GM19324 (cell line): Measurements from ENCODE around the gene SMOC1.

ENCODE experiments used
- ATAC-seq: cut with Tn5 transposase; IDR thresholded peaks from one replicate; pipeline ENCODE4 v1.9.1; 2021; ENCODE audit warnings: mild to moderate bottlenecking, moderate library complexity; ENCODE audit not compliant: unreplicated experiment, low FRiP score

Gene SMOC1

DNA sequence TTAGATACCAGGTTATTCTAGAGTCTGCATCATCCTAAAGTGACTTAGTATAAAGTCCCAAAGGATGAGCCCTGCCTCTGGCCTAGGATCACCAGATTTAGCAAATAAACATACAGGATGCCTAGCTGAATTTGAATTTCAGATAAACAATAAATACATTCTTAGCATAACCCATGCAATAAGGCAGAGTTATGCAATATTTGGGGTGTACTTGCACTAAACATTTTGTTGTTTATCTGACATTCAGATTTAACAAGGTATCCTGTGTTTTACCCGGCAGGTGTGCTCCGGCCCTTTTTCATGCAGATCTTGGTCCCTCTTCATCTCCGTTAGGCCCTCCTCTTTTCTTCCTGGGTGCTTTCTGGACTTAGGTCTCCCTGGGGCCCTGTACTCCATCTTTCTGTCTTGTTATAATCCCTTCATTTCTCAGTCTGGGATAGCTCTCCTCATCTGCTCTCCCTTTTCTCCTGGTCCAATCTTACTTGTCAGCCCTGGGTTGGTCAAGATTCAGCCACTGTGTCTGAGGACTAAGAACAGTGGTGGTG is 18.1 kb upstream of the SMOC1 start:
- ATAC-seq = no peak

DNA sequence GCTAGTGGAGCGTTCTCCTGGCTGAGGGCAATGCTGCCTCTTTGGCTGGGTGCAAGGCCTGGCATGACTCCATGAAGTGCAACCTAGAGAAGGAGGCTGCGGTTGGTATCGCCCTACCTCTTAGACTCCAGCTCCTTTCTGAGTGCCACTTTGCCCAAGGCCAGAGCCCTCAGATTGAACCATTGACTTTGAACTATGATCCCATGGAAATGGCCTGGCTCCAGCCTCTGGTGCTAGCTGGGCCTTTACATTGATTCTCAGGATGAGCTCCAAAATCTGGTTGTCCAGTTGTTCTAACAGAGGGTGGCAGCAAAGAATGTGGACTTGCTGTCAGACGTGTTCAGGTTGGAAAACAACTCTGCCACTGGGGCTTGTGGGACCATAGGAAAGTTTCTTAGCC is 16.1 kb upstream of the SMOC1 start:
- ATAC-seq = no peak

DNA sequence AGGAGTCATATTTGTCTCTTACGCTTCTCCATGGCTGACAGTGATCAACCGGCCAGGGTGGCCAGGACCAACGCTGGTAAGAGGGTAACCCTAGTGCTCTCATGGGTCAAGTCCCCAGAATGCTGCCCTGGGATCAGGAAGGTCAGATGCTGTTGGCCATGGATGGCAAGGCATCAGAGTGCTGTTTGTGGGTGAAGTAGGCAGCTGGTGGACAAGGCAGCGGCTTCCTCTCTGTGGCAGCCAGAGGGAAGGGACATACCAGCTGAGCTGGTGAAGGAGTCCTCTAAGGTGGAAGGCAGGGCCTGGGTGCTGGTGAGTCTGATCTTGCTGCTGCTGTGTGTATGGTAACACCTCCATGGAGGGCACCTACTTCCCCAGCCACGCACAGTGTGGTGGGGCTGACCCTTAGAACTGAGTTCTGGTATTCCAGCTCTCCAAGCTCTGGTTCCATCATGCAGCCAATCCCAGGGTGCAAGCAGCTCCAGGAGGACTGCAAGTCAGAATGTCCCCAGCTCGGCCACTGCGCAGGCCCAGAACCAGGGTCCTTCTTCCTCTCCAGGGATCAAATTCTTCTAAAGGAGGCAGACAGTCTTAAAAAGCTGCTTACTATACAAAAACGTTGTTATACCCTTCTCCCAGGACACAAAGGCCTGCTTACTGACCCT is 13.4 kb upstream of the SMOC1 start:
- ATAC-seq = no peak

DNA sequence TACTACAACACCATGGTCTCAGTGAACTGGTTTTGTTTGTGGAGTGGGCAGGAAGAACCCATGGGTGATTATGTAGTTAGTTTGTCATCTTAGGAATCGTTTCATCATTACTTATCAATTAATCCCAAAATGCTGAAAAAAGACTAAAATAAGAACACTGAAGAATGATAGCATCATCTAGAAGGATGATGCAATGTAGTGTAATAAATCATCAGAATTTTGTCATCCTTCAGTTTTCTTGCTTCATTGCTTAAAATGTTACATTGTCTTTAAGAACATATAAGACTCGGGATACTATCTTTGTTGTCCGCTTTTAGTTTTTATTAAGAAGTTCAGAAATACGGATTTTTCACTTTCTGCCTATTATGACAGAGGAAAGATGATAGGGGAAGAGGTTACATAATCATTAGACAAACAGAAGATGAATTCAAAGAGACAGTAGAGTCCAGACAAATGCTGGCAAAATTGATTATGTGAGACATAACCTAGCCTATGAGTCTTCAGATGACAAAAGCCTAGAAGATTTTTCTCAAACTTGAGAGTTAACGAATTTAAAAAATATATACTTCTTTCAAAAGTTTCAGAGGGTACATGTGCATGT is 10.8 kb upstream of the SMOC1 start:
- no peak for ATAC-seq

DNA sequence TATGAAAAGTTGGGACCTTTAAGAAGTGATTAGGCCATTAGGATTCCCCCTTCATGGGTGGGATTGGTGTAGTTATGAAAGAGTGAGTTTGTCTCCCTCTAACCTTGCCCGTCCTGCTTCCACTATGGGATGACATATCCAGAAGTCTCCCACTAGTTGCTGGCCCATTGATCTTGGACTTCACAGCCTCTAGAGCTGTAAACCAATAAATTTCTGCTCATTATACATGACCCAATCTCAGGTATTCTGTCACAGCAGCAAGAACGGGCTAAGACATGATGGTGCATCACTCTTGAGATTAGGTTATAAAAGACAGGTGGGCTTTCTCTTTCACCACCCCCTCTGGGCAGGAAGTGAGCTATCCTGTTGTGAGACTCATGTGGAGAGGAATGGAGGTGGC is 8.6 kb upstream of the SMOC1 start:
- ATAC-seq = no peak

DNA sequence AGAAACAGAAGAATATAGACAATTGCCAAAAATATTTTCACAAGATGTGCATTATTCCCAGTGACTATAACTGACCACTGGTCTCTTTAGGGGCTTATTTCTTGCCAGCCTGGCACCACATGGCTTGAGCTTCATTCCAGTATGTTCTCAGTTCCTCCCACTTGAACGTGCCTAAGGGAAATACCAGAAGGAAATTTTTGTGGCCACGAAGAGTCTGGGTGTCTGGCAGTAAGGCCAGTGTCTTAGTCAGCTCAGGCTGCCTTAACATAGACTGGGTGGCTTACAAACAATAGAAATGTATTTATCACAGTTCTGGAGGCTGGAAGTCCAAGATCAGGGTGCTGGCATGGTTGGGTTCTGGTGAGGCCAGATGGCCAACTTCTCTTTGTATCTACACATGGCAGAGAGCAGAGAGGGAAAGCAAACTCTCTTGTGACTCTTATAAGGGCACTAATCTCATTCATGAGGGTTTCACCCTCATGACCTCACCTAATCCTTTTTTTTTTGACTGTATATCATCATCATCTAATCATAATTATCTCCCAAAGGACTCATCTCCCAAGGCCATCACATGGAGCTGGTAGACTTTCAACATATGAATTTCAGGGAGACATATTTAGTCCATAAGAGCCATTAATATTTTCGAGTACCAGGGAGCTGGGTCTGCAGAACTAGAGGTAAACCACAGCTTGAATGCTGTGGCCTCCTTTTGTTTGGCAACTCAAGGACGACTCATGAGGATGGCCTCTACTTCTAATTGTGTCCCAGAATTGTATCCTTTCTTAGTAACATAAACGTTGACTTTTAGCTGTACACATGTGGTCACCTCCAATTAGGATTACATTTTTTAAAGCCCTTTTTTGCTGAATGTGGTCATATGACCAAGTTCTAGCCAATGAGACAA is 5.1 kb upstream of the SMOC1 start:
- ATAC-seq = no peak

DNA sequence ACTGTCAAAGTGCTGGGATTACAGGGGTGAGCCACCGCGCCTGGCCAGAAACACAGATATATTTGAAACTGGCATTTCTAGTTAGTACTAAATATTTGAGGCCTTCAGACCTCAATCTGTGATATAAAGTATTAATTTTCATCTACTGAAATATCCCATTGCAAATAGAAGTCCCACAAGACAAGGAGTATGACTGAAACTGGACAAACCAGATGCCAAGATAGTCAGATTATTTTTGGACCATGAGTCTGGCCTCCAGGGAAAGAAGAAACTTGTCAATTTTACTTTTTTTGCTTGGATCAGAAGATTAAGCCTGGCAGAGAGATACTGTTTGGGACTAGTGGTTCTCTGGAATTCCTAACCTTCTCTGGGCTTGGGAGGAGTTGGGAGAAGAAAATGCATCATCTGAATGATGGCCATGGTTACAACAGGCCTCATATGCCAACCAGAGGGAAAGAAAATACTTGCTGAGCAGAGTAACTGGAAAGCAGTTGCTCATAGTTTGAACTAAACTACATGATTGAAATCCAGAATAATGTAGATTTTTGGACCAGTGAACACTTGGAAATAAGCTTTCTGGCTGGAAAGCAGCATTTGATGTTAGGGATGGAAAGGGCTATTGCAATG is 2.9 kb upstream of the SMOC1 start:
- ATAC-seq = no peak

DNA sequence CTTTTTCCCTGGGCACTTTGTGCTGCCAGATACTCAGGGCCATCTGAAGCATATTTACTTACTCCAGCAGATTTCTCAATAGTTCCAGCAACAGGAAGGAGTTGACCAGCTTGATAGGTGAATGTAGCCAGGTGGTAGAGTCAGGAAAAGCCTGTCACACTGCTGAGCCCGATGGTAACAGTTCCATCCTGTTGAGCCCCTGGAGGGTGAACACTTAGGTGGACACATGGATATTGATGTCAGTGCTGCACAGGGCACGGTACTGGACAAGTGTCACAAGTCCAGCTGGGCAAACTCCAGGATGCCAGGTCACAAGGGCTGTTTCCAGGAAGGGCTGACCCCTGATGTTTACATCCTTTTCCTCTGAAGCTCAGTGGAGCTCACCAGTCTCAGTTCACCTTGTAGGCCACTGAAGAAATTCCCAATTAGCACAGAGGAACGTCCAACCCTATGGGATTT is 2.3 kb upstream of the SMOC1 start:
- no peak for ATAC-seq

DNA sequence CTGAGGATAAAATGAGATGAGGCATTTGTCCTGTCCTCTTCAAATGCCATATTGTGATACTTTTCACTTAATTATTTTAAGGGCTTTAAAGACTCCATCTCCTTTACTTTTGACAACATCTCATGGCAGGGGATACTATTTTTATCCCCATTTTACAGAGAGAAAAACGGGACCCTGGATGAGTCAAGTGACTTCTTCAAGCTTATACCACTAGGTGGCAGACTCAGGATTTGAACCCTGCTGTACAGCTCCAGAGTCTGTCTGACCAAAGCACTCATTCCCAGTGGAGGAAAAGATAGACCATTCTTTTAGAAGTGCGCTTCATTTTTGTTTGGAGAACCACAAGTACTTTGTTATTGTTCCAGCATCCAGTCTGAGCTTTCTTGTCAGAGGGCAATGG is 1.7 kb upstream of the SMOC1 start:
- ATAC-seq = no peak

DNA sequence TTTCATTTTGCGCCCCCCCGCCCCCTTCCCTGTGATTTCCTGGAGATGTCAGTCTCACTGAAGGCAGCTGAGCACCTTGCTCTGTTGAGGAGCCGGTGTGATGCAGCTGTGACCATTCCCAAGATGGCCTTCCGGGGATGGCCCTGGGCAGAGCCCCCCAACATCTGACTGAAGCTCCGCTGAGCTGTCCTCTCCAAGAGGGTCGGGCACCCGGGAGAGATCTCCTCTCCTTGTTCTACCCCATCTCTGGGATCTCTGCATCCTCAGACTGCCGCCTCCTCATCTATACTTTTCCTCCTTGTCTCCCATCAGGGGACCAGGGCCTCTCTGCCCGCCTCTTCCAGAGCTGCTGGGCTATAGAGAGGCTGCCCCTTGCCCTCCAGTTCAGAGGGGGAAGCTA is 965 bp upstream of the SMOC1 start:
- ATAC-seq = no peak

DNA sequence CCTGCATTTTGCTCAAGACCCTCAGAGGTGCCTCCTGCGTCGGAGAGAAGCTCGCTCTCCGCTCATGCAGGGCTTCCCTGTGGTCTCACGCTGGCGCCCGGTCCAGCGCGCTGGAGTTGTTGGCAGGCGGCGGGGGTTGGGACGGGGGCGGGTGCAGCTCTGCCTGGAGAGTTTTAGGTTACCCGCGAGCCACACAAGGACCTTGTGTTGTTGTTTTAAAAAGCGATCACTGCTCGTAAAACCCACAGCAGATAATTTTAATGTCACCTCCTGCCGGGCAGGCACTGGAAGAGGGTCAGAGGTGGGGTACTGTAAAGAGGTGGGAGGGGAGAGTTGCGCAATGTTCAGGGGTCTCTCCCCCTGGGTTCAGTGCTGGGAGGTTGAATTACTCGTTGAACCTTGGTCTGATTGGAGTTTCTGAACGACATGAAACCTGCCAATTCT is 850 bp downstream of the SMOC1 start:
- ATAC-seq = no peak

DNA sequence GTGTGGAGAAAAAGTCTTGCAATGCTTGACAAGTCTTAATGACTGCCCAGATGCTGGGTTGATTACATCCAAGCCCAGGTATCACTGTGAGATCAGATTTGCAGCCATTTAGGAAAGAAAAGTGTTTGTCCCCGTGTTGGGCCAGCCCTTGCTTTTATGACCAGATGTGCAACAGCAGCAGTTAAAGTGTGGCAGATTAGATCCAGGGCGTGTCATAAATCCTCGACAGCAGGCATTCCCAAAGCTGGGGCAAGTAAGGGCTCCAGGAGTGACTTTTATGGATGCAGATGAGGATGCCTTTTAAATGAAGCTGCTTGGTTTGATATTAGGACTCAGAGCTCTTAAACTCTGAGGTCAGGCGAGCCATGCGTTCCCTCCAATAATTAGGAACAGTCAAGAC is 1.7 kb downstream of the SMOC1 start:
- no peak for ATAC-seq

DNA sequence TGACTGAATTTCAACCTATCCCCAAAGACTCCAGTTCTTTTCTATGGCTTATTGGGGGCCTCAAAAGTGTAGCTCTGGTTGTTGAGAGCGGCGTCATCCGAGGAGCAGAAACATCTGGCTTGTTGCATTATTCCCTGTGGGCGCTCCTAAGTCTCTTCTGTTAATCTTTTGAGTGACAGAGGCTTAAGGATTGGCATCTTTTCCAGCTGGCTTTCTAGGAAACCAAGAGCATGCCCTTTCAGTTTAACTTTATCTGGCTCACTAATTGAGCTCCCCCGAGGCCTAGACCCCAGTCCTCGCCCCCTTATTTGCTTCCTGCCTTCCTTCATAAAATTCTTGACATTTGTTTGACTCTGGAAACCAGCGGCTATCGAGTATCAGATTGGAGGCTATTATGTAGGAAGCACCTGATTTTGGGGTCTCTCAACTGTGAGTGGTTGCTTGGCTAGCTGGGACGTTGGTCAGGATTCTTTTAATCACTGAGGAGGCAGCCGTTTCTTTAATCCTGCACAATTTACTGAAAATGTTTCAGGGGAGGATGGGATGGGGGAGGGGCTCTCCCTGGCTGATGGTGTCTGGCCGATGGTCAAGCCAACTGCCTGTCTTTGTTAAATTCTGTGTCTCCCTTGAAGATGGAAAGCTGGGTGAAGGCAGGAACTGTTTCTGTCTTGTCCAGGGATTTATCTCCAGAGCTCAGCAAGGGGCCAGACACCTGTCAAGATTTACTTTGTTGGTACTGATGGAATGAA is 3.1 kb downstream of the SMOC1 start:
- no peak for ATAC-seq

DNA sequence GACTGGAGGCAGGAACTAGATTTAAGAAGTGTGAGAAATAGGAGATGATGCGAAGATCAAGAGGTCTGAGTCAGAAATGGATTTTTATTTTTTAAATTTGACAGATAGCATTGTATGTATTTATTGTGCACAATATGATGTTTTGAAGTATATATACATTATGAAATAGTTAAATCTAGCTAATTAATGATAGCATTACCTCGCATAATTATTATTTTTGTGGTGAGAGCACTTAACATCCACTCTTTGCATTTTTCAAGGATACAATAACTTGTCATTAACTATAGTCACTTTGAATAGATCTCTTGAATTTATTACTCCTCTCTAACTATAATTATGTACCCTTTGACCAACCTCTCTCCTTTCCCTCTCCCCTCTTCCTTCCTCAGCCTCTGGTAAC is 3.7 kb downstream of the SMOC1 start:
- ATAC-seq = no peak

DNA sequence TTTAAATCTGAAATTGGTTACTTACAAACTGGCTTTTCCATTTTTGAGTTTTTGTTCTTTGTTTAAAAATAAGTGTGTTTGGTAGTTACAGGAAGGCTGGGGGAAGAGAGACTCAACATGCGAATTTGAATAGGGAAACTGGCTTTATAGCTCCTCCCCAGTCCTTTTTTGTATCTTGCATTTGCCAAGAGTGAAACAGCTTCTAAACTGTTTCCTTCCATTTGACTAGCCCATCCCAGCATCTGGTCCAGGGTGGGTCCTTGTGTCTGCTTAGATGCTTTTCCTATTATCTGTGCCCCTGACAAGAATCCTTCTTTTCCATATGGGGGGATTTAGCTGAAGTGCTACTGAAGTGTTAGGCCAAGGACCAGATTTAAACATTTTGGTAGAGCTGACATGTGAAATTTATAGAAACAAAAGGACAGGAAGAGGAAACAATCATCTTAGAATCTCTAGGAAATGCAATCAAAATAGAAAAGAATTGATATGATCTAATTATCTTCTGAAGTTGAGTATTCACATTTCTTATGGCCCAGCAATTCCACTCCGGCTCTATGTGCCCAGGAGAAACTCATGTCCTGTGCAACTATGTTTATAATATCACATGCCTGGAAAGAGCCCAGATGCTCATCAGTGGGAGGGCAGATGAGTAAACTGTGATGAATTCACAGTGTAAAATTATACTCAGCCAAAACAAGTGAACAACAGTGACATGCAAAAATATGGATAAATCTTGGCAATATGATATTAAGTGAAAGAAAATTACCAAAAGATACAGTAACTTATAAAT is 7.4 kb downstream of the SMOC1 start:
- ATAC-seq = no peak

DNA sequence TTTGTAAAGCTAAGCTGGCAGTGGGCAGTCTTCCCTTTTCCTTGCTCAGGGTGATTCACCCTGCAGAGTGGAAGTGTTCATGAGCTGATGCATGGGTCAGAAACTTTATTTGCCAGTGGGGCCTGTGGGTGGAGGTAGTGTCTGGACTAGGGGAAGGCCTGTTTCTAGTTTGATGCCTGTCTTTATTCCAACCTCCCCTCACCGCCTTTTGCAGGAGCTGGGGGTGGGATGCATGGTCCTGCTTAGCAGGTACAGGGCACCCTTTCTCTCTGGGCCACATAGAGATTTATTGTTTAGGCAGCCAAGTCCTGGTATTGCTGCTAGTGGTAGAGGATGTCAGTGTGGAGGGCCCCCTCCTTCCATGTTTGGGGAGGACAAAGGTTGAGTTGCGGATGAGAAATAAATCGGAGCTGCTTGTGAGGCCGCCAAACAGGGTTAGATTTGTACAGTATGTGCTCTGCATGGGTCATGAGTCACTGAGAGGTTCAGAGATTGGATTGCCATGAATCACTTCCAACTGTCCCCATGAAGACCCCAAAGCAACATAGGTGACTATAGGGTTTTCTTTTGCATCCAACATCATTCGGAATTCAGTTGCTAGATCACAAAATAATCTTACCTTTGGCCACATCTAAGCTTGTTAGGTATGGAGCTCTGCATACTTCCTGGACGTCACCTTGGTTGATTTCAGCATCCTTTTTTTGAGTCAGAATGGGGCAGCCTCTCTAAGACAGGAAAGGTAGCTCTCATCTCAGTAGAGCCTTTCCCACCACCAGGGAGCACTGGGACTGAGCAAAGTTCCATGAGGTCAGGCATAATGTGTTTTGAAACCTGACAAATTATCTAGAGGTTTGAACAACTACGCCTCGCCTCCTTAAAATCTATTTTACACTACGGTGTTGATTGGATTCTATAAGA is 8.8 kb downstream of the SMOC1 start:
- no peak for ATAC-seq

DNA sequence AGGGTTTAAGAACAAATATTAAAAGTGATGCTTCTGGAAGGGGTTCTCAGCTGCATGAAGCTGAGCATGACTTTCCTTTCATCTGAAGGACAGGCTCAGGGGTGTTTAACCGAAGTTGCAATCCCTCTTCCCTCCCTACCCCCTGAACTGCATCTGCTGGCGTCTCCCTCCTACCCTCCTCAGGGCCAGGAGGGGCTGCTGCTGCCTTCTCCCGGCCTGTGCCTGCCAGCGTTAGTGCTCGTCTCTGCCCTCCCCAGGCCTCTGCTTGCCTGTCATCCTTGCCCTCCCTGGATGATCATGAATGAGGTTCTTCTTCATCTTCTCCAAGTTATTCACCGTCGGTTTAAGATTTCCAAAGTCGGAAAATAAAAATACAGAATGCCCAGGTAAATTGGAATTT is 12.2 kb downstream of the SMOC1 start:
- ATAC-seq = no peak

DNA sequence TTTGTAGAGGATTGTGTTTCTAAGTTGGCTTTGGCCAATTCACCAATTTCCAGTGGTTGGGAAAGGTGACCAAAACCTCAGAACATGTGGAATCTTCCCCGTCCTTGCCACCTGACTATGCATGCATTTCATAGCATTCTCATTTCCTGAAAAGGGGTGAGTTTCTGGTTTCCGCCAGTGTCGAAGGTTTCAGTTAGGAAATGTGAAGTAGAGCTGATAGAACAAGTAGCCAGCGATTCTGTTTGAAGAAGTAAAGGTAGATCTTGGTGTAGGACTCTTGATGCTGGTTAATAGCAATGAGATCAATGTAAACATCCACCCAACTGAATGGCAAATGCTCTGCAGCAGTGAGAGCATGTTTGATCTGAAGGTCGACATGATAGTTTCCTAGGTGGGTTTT is 15.9 kb downstream of the SMOC1 start:
- no peak for ATAC-seq
